GM19395 (cell line): Measurements from ENCODE around the gene WNT9B.
"Not testable (repeated sequence)": the region's sequence is repeated elsewhere in the genome, so short reads cannot be mapped to it uniquely, and the experiment has no call there.

Experiments
- ATAC-seq: cut with Tn5 transposase; IDR thresholded peaks from one replicate; pipeline ENCODE4 v1.9.1; 2021; ENCODE audit warnings: mild to moderate bottlenecking, moderate library complexity; ENCODE audit not compliant: unreplicated experiment

Gene WNT9B

GRCh38 chr17:46903762-46904672, 52.6 kb downstream of the WNT9B start:
- ATAC-seq = no peak

GRCh38 chr17:46908068-46908737, 56.8 kb downstream of the WNT9B start:
- no peak for ATAC-seq

- ATAC-seq = no peak
Observed at GRCh38 chr17:46910179-46910927, 59.0 kb downstream of the WNT9B start.

- no peak for ATAC-seq
Observed at GRCh38 chr17:46911311-46911710, 59.9 kb downstream of the WNT9B start.

GRCh38 chr17:46915596-46915995, 64.2 kb downstream of the WNT9B start:
- no peak for ATAC-seq

- no peak for ATAC-seq
Observed at GRCh38 chr17:46916211-46916610, 64.8 kb downstream of the WNT9B start.

GRCh38 chr17:46916623-46917022, 65.2 kb downstream of the WNT9B start:
- no peak for ATAC-seq

- no peak for ATAC-seq
Observed at GRCh38 chr17:46917041-46917440, 65.7 kb downstream of the WNT9B start.

GRCh38 chr17:46917516-46917915, 66.1 kb downstream of the WNT9B start:
- no peak for ATAC-seq

- not testable (repeated sequence) for ATAC-seq
Observed at GRCh38 chr17:46921962-46922361, 70.6 kb downstream of the WNT9B start.

GRCh38 chr17:46922487-46922803, 71.1 kb downstream of the WNT9B start:
- ATAC-seq = peak; percentile 15

- peak; percentile 85 for ATAC-seq
Observed at GRCh38 chr17:46922804-46923635, 71.6 kb downstream of the WNT9B start, which contains the start of gene GOSR2. Gene GOSR2, plus strand, starts transcription at chr17:46923160. Its CDS starts 33 bp downstream, at chr17:46923193.

GRCh38 chr17:46925185-46925868, 73.9 kb downstream of the WNT9B start:
- ATAC-seq = no peak

- ATAC-seq = no peak
Observed at GRCh38 chr17:46928467-46929261, 77.3 kb downstream of the WNT9B start.

GRCh38 chr17:46929413-46929812, 78.0 kb downstream of the WNT9B start:
- no peak for ATAC-seq

GRCh38 chr17:46930051-46930450, 78.7 kb downstream of the WNT9B start:
- ATAC-seq = no peak

GRCh38 chr17:46931596-46931995, 80.2 kb downstream of the WNT9B start:
- ATAC-seq = no peak

GRCh38 chr17:46935658-46936266, 84.4 kb downstream of the WNT9B start:
- no peak for ATAC-seq
